HG03064 (cell line): ENCODE results near the gene ZNF845.
"Not testable (repeated sequence)": the region's sequence is repeated elsewhere in the genome, so short reads cannot be mapped to it uniquely, and the experiment has no call there.

Experiments used
- ATAC-seq: cut with Tn5 transposase; IDR thresholded peaks from one replicate; pipeline ENCODE4 v1.9.1; 2021; ENCODE audit warnings: low read depth; ENCODE audit not compliant: unreplicated experiment

ZNF845 gene

DNA sequence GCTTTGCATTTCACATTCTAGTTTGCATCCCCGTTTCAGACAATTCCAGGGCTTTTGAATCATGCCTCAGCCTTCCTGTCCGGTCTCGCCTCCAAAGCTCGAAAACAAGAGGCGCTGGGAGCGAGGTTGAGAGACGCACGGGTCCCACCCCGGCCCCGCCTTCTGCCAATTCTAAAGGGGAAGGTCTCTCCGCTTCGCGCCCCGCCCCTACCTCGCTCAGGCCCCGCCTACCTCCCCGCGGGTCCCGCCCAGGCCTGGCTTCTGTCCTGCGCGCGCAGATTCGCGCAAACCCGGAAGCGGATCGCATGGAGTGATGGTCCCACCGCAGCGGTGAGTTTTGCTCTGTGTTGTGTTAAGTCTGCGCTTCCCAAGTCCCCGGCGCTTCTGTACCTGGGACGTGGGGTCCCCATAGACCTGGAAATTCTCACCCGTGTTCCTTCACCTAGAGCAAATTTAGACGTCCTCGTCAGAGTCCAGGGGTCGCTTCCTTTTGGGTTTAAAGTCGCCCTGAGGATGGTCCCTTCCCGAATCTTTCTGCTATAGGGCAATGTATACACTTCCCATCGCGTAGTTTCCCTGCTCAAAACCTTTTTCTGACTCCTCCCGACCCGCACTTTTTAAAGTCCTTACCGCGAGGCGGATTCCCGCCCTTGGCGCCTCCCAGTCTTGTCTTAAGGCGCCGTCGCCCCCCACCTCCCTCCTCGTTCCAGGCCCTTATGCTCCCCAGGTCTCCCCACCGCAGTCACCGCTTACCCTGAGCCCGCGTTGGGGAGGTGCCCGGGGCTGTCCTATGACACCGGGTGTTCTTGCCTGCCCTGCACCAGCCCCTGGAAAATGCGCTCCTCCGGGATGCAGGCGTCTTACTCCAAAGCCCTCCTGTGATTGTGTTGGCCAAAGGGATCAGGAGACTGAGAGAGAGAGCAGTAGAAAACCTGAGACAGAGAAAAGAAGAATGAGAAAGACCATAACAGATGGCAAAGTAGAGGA lies at the start of gene ZNF845:
TSS of gene ZNF845 (plus strand) at position 287 of the 987 bp plus-strand sequence. CDS start 7,559 bp downstream, outside the sequence.
- ATAC-seq, result peak; percentile 95

DNA sequence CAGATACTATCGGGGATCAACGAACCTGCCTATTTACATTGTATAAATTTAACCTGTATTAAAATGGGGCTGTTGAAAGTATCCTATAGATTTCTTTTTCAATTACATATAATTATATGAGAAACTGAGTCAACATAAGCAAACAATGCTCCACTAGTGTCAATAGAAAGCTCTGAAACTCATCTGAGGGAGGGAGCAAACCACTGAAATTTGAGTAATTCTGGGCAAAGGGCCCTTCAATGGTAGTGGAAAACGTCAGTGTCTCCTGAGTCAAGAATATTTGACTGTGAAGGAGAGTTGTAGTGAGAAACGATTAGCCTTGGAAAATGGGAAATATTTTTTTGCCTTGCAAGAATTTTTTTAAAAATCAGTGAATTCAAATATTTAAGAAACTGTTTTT lies 48.5 kb upstream of the ZNF845 start:
- ATAC-seq, result no peak

DNA sequence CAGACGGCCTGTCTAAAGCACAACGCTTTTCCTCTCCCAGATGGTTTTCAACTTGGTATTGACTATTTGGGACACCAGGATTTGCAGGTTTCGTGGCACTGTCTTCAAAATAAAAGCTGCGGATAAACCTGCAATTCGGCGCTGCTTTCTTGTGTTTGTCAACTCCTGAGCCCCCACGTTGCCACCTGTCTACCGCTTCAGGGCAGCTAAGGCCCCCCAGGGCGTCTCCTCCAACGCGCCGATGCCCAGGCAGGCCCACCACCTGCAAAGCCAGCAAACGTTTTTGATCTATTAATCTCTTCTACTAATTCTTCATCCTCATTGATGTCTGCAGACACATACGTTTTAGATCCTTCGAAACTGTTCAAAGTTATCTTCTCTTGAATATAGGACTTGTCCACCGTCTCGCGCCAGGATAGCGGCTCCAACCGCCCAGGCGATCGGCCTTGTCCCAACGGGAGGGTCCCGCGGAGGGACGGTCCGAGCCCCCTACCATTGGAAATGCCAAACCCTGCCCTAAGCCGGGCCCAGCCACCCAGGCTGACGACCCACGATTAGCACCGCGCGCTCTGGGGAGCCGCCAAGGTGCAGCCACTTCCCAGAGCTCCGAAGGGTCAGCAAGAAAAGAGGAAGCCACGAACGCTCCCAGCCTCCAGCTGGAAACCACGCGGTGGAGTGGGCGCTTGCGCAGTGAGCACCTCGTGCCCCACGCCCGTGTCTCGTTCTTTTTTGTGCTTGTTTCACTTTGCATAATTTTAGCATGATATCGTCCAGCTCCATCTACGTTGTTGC lies 42.6 kb upstream of the ZNF845 start:
- no peak for ATAC-seq

DNA sequence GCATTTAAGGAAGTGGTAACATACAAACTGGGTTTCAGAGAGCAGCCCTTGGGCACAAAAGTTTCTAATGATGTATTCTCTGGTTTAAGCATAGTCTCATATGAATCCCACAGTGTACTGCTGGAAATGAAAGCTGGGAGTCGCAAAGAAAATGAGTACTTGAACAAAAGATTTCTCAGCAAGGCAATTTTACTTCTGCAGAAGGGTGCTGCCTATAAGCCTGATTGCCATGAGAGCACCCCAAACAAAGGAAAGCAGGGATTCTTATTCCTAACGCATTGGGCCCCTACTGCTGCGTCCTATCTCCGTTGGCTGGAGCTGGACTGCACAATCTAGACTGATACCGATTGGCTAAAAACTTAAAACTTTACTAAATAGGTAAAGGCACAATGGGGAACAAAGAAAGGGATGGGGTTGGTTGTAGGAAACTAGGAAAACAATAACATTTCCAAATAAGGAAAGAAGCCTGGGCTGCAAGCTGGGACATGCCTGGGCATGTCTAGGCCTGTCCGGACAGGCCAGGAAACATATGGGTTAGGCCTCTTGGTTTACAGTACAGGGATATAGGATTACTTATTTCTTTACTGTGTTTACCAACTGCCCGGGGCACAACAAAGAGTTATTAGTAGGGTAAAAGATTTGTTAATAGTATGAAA lies 38.6 kb upstream of the ZNF845 start:
- ATAC-seq, result no peak

DNA sequence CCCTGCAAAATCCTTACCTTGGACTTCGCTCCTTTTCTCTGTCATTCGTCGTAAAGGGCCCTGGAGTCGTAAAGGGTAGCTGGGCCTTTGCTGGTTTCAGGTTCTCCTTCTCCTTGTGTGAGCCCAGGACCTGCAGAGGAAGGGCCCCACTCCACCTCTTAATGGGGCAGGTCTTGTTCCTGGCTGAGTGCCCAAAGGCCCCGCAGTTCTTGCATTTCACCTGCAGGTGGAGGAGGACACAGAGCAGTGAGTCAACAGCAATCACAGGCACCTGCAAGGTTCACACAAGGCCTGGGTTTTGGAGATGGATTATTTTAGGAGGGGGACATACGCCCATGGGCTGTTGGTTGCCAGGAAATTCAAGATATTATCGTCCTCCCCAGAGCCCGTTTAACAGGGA lies 32.2 kb upstream of the ZNF845 start:
- not testable (repeated sequence) for ATAC-seq

DNA sequence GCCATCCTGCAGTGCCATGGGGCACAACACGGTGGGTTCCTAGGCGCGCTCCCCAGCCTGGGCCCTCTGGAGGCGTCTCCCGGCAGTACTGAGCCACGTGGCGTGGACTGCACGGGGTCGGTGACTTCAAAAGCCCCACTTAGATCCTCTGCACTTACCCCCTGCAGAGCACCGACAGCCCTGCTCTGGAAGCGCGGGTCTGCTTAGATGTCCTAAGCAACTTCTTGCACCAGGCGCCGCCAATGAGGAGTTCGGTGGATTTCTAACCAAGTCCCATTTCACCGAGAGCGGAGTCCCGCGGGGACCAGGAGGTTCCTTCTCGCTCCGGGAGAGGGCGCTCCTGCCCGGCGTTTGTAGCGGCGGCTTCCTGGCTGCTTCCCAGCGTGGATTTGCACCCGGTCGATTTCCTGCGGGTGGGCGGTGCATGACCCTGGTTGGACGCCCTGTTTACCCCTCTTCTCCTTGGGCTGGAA lies 25.2 kb upstream of the ZNF845 start:
- no peak for ATAC-seq

DNA sequence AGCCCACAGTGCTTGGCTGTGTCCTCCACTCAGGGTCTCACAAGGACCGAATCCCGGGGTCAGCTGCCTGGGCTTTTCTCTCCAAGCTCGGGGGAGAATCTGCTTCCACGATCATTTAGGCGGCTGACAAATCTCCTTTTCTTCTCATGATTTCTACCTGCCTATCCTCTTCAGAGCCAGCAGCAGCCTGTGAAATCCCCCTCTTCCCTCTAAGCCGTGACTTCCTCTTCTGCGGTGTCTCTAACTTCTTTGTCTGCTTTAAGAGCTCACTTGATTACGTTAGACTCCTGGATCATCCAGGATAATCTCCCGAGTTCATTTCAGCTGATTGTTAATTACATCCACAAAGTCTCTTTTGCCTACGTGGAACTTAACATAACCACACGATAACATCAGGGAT lies 22.5 kb upstream of the ZNF845 start:
- ATAC-seq, result no peak

DNA sequence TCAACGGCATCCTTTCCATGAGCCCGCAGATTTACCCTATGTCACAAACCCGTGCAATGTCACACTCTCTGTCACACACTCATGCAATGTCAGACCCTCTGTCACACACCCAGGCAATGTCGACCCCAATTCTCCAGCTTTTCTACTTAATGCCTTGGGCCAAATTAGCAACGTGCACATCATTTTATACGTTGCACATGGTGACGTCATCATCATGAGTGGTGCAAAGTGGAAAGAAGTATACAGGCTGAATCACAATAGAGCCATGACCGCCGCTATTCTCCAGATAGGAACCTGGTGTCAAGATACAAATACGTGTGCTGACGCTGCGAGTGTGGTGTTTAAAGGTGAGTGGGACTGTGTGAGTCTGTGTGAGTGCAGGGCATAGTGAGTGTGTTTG lies 21.7 kb upstream of the ZNF845 start:
- ATAC-seq, result no peak

DNA sequence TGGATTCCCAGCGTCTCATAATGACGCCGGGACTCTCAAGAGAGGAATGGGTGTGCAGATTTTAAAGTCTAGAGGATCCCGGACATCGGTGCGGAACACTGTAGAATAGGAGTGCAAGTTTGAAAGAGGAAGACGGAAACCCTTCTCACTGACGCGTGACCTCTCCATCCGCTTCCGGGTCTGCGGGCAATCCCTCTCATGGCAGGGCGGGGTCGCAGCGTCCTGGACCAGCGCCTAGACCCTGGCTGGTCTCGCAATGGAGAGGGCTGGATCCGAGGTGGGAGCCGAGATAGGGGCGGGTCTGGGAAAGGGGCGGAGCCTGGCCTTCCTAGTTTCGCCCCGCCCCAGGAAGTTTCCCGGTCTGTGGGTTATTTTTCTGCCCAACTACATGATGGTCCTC lies 4.6 kb upstream of the ZNF845 start:
- ATAC-seq, result no peak

DNA sequence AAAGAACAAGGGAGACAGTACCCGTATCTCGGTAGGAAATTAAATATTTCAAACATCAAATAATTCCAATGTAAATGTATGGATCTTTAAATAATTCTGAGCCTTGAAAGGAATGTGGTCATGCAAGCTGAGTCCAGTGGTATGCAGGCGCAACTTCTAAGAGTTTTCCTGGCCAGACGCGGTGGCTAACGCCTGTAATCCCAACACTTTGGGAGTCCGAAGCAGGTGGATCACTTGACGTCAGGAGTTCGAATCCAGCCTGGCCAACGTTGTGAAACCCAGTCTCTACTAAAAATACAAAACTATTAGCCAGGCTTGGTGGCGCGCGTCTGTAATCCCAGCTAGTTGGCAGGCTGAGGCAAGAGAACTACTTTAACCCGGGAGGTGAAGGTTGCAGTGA lies 1.1 kb upstream of the ZNF845 start:
- ATAC-seq, result no peak

DNA sequence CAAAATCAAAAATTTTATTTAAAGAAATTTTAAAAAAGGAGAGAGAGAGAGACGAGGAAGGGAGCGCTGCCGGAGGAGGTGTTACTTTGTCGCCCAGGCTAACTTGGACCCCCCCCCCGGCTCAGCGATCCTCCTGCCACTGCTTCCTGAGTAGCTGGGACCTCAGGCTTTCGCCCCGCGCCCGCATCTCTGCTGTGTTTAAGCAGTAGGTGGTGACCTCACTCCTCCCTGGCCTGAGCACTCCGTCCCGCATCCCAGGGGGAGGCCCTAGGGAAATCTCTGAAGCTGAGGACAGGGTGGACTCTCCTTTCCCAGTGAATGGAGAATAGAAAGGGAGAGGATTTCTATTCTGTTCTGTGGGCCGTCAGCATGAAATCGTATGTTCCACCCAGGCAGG lies 485 bp upstream of the ZNF845 start:
- ATAC-seq, result no peak

DNA sequence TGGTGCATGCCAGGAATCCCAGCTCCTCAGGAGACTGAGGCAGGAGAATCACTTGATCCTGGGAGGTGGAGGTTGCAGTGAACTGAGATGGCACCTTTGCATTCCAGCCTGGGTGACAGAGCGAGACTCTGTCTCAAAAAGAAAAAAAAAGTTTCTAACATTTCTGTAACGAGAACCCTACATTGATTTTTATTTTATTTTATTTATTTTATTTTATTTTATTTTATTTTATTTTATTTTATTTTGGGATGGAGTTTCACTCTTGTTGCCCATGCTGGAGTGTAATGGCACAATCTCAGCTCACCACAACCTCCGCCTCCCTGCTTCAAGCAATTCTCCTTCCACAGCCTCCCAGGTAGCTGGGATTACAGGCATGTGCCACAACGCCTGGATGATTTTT lies 10.9 kb downstream of the ZNF845 start:
- not testable (repeated sequence) for ATAC-seq

DNA sequence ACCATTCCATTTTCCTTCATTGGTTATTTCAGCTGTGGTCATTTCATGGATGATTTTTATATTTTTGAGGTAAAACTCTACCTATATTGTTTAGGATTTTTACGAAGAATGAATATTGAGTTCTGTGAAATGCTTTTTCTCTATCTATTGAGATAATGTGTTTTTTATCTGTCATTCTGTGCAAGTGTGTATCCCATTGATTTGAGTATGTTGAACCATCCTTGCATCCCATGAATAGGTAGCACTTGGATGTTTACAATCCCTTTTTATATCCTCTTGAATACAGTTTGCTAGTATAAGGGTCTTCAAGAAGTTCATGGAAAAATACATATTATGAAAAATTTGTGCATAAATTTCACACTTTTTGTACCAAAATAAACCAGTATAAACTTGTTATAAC lies 22.2 kb downstream of the ZNF845 start:
- ATAC-seq, result no peak

DNA sequence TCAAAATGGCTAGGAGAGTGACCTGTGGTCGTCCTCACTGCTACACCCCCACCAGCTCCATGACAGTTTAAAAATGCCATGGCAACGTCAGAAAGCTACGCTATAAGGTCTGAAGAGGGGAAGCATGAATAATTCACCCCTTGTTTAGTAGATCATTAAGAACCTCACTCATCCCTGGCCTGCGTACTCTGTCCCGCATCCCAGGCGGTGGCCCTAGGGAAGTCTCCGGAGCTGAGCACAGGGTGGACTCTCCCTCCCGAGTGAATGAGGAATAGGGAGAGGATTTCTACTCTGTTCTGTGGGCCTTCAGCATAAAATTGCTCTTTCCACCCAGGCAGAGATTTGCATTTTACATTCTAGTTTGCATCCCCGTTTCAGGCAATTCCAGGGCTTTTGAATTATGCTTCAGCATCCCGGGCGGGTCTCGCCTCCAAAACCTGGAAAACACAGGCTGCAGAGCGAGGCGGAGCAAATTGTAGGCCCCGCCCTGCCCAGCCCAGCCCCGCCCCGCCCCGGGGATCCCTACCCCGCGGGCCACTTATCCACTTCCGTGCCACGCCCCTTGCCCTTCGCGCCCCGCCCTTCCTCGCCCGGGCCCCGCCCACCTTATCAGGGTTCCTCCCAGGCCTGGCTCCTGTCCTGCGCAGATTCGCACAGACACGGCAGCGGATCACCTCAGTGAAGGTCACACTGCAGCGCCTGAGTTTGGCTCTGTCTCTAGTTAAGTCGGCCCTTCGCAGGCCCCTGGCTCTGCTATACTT lies 24.5 kb downstream of the ZNF845 start:
- no peak for ATAC-seq

DNA sequence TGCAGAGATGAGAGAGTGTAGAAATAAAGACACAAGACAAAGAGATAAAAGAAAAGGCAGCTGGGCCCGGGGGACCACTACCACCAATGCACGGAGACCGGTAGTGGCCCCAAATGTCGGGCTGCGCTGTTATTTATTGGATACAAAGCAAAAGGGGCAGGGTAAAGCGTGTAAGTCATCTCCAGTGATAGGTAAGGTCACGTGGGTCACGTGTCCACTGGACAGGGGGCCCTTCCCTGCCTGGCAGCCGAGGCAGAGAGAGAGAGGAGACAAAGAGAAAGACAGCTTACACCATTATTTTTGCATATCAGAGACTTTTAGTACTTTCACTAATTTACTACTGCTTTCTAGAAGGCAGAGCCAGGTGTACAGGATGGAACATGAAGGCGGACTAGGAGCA lies 26.5 kb downstream of the ZNF845 start:
- ATAC-seq, result not testable (repeated sequence)

DNA sequence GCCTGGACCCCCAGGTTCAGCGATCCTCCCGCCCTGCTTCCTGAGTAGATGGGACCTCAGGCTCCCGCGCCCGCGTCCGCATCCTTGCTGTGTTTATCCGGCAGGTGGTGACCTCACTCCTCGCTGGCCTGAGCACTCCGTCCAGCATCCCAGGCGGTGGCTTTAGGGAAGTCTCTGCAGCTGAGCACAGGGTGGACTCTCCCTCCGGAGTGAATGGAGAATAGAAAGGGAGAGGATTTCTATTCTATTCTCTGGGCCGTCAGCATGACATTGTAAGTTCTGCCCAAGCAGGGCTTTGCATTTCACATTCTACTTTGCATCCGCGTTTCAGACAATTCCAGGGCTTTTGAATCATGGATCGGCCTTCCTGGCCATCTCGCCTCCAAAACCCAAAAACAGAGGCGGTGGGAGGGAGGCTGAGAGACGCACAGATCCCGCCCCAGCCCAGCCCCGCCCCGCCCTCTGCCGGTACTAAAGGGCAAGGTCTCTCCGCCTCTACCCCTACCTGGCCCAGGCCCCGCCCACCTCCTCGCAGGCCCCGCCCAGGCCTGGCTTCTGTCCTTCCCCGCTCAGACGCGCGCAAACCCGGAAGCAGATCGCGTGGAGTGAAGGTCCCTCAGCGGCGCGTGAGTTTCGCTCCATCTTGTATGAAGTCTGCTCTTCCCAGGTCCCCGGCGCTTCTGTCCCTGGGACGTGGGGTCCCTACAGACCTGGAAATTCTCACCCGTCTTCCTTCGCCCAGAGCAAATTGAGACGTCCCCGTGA lies 31.8 kb downstream of the ZNF845 start, which contains the start of gene ZNF525:
TSS of gene ZNF525 (plus strand) at position 572 of the 765 bp plus-strand sequence. CDS start 6,577 bp downstream, outside the sequence.
- peak; percentile 87 for ATAC-seq

DNA sequence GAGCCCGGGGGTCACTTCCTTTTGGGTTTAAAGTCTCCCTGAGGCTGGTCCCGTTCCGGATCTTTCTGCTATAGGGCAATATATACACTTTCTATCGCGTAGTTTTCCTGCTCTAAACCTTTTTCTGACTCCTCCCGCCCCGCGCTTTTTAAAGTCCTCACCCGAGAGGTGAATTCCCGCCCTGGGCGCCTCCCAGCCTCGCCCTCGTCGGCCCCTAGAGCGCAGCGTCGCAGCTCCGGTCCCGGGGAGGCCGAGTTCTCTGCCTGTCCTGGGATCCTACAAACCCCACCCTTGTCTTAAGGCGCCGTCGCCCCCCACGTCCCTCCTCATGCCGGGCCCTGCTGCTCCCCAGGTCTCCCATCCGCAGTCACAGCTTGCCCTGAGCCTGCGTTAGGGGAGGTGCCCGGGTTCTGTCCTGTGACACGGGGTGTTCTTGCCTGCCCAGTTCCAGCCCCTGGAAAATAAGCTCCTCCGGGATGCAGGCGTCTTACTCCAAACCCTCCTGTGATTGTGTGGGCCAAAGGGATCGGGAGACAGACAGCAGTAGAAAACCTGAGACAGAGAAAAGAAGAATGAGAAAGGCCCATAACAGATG lies 32.4 kb downstream of the ZNF845 start:
- no peak for ATAC-seq

DNA sequence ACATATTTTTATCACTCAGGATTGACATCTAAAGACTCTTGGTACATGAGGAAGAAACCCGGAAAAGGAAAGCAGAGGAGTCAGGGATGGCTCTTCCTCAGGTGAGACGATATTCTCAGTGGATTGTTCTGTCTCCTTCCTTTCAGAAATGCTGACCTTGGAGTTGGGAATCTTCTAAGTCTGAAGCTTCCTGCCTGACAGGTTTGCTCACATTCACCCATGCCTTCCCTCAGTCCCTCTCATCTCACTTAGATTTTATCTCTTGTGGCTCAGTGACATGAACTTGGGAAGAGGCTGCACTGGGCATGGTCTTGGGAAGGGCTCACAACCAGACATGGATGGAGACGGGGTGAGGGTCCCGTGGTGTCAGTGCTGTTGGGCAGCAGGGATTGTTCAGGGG lies 38.6 kb downstream of the ZNF845 start:
- no peak for ATAC-seq

DNA sequence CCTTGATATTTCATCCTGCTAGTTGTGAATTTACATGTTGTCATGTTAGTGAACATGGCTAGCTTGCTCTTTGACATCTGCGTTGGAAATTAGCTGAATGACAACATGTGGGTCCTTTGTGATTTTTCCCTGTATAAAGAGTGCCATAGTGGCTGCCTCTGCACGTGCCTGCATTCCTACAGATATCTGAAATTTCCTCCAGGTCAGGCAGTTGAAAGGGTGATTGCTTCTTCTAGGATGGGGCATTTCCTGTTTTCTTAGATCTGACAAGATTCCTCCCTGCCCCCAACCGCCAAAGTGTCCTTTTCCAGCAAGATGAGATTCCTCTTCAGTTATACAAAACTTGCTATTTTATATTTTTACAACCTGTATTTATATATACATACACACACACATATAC lies 40.7 kb downstream of the ZNF845 start:
- no peak for ATAC-seq
